CD4-positive, alpha-beta T cell (primary cell): Measurements from ENCODE around the gene ORM1. TPM values are rescaled to one million over a fixed set of nuclear protein-coding genes. Genes with fewer than 3 reads are reported as not detected.
A peak's percentile ranks its signal among the peaks of the same experiment; 100 is the strongest.

Source experiments
- ATAC-seq: fragments of 200-7000 bp; cut with Tn5 transposase; one replicate; pipeline ENCODE4 v1.10.0; 2022; ENCODE audit warnings: mild to moderate bottlenecking; ENCODE audit not compliant: poor library complexity
- CTCF ChIA-PET: fragments of 350-600 bp; sonication (Branson Sonifier 250); formaldehyde crosslinking; loops from one replicate; lab custom pipeline; 2021; ENCODE audit warnings: antibody characterized with exemption, inconsistent platforms; lab: Charles Lee
- POLR2A ChIA-PET: fragments of 350-600 bp; sonication (Branson Sonifier 250); formaldehyde crosslinking; loops from one replicate; lab custom pipeline; 2021; ENCODE audit warnings: antibody characterized with exemption, inconsistent platforms; lab: Charles Lee
- DNase-seq, 14 experiments: peaks; one replicate each; pipeline ENCODE4 v3.0.0-alpha.2; 2013 to 2020; ENCODE audit warnings: mixed read lengths in 2 of 14
- H3K27ac ChIP-seq, 2 donors: one replicate each; pipeline versions ENCODE4 v1.5.1 to v1.7.0; 2013; ENCODE audit warnings: low read length in 2 of 2, low read depth in 1 of 2, mild to moderate bottlenecking in 1 of 2
- H3K27me3 ChIP-seq, 2 experiments: 1 replicate in 1 of 2; 2 replicates in 1 of 2; pipeline versions ENCODE4 v1.6.1 to v1.7.0; 2013; ENCODE audit warnings: low read length in 2 of 2, control low read depth in 1 of 2, mild to moderate bottlenecking in 1 of 2, moderate library complexity in 1 of 2; ENCODE audit not compliant: insufficient read depth in 2 of 2, control insufficient read depth in 1 of 2
- H3K36me3 ChIP-seq: one replicate; pipeline ENCODE4 v1.6.1; 2013; ENCODE audit warnings: low read length, control low read depth; ENCODE audit not compliant: insufficient read depth
- H3K4me1 ChIP-seq: one replicate; pipeline ENCODE4 v1.6.1; 2013; ENCODE audit warnings: low read length, control low read depth; ENCODE audit not compliant: insufficient read depth
- H3K4me3 ChIP-seq: one replicate; pipeline ENCODE4 v1.5.1; 2013; ENCODE audit warnings: mild to moderate bottlenecking, low read length, moderate library complexity
- H3K9me3 ChIP-seq, 2 experiments: 1 replicate in 1 of 2; 2 replicates in 1 of 2; pipeline versions ENCODE4 v1.6.1 to v1.7.0; 2013; ENCODE audit warnings: low read length in 2 of 2, mild to moderate bottlenecking in 2 of 2, control low read depth in 1 of 2, moderate library complexity in 1 of 2; ENCODE audit not compliant: control insufficient read depth in 1 of 2, insufficient read depth in 1 of 2
- H3K27ac Mint-ChIP-seq: one replicate; pipeline ENCODE4 v1.8.0; 2020; ENCODE audit warnings: mixed read lengths
- H3K27me3 Mint-ChIP-seq: one replicate; pipeline ENCODE4 v1.8.0; 2021; ENCODE audit warnings: mixed read lengths
- H3K36me3 Mint-ChIP-seq: one replicate; pipeline ENCODE4 v1.8.0; 2021; ENCODE audit warnings: low read depth, mixed read lengths
- H3K4me1 Mint-ChIP-seq: one replicate; pipeline ENCODE4 v1.8.0; 2021; ENCODE audit warnings: low read depth, mixed read lengths
- H3K4me3 Mint-ChIP-seq: one replicate; pipeline ENCODE4 v1.8.0; 2020; ENCODE audit warnings: mild to moderate bottlenecking, mixed read lengths
- H3K9me3 Mint-ChIP-seq: one replicate; pipeline ENCODE4 v1.8.0; 2020; ENCODE audit warnings: mixed read lengths
- intact Hi-C, 2 experiments: fragments of 100-400 bp; cut with DNase I in 1 of 2; cut with micrococcal nuclease in 1 of 2; formaldehyde crosslinking; loops; one replicate each; pipeline versions ENCODE4 v1.15.1 to v1.9.0; 2023 to 2025; cut with DNase I, micrococcal nuclease
- total RNA-seq, 174 experiments: library from RNA in 2 of 174; stranded (reverse) in 2 of 174; gene quantifications; one replicate each; pipeline ENCODE4 v1.2.3 and lab custom pipeline; 2021 to 2026
- TF ChIP-seq, protein P1 (sequence below): fragments of 200-600 bp; IDR thresholded peaks from one replicate; pipeline ENCODE4 v1.8.0; 2022; ENCODE audit warnings: antibody characterized with exemption, mild to moderate bottlenecking

Gene ORM1
- total RNA-seq, 2 experiments from 2014 or later: not detected

DNA sequence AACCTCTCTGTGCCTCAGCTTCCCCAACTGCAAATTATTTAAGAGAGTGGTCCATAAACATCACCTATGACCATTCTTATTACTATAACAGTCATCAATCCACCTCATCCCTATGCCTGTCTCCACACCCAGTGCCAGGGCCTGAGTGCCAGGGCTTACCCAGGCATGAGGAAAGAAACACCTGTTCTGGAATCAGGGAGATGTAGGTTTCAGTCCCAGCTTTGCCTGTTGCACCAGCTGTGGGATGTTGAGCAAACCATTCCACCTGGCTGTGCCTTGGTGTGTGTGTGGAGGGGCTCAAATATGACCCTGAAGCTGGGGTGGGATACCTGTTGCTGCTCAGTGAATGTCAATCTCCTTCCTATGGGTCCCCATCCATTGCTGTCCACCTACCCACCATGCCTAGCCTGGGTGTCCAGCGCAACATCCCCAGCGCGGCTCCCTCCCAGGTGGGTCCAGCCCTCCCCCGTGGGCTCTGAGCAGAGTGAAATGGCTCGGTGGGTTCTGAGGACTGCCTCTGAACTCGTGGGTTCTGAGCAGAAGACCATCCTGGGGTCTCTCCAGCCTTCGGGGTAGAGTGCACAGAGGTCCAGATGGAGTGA lies 48.5 kb downstream of the ORM1 start:
- TF ChIP-seq, protein P1, sequence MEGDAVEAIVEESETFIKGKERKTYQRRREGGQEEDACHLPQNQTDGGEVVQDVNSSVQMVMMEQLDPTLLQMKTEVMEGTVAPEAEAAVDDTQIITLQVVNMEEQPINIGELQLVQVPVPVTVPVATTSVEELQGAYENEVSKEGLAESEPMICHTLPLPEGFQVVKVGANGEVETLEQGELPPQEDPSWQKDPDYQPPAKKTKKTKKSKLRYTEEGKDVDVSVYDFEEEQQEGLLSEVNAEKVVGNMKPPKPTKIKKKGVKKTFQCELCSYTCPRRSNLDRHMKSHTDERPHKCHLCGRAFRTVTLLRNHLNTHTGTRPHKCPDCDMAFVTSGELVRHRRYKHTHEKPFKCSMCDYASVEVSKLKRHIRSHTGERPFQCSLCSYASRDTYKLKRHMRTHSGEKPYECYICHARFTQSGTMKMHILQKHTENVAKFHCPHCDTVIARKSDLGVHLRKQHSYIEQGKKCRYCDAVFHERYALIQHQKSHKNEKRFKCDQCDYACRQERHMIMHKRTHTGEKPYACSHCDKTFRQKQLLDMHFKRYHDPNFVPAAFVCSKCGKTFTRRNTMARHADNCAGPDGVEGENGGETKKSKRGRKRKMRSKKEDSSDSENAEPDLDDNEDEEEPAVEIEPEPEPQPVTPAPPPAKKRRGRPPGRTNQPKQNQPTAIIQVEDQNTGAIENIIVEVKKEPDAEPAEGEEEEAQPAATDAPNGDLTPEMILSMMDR: no peak
- no peaks in the 10 kb centered on the region for H3K27me3 ChIP-seq
- peaks cover 86% of the 10 kb centered on the region for H3K36me3 Mint-ChIP-seq
- H3K27me3 Mint-ChIP-seq: no peaks in the 10 kb centered on the region
- H3K4me3 Mint-ChIP-seq: peak overlapping the region; percentile 85
- H3K36me3 ChIP-seq: peaks cover 83% of the 10 kb centered on the region
- peak overlapping the region; percentile 39 for H3K4me3 ChIP-seq
- H3K4me1 Mint-ChIP-seq: peaks cover 89% of the 10 kb centered on the region
- peaks cover 97% of the 10 kb centered on the region for H3K4me1 ChIP-seq
- H3K9me3 ChIP-seq: no peaks in the 10 kb centered on the region
- POLR2A ChIA-PET: interaction anchor here (0.8 to 13.0 kb wide), 10 partner anchors 8 to 221 kb away, joined by 3 to 477 read pairs (median 6); partner anchors contain the start of genes AKNA and ATP6V1G1
- ATAC-seq (no peak), DNase-seq (no peak)
- CTCF ChIA-PET: interaction anchor here (1.1 to 2.9 kb wide), 3 partner anchors 11 to 282 kb away, joined by 4 to 18 read pairs (median 4); no protein-coding TSS in a partner anchor
- H3K27ac ChIP-seq: peak overlapping the region; percentile 72 to 86
- H3K9me3 Mint-ChIP-seq: no peaks in the 10 kb centered on the region
- H3K27ac Mint-ChIP-seq: peak overlapping the region; percentile 81
- intact Hi-C loops: no loop called here

DNA sequence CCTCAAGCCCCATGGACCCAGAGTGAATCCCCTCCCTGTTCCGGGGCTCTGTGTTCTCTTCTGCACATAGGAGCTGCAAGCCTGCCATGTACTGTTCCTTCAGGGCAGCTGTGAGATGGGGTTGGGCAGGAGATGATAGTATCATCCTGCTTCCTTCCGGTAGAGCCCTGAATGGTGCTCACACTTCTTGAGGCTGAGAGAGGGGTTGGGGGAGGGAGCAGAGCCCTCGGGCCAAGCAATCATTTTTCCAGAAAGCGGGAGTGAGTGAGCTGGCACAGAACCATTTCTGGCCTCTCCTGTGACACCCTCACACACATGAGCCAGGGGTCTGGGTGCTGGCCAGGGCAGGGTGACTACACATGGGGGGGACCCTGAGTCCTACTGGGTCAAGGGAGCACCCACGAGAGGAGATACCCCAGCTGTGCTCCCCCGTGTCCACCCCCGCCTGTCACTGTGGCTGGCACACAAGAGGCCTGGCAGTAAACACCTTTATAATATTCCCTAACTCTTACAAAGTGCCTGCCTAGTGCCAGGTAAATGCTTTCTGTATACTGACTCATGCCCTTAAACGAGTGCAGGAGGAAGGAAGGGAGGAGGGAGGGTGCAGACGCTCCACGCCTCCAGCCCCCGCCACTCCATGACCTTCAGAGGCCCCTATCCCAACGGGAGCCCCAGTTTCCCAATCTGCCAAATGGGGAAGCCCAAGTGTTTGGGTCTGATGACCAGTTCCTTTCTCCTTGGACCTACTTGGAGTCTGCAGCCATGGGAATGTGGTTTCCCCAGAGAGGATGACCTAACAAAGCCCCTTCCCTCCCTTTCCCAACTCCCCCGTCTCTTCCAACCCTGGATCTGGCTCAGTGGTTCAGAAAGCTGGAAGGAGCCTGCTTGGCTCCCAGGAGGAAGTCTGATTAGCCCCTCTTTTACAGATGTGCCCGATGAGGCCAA lies 49.3 kb downstream of the ORM1 start:
- ChIA-PET CTCF (interaction anchor here (1.0 to 2.9 kb wide), 10 partner anchors 10 to 281 kb away, joined by 3 to 18 read pairs (median 5); partner anchors contain the start of gene AKNA), POLR2A (interaction anchor here (0.6 to 13.0 kb wide), 18 partner anchors 9 to 557 kb away, joined by 3 to 477 read pairs (median 6); partner anchors contain the start of genes AKNA and ATP6V1G1)
- TF ChIP-seq, protein P1: no peak
- Histone ChIP-seq H3K27ac (peak overlapping the region; percentile 72 to 86), H3K4me3 (peak overlapping the region; percentile 39), H3K27me3 (no peaks in the 10 kb centered on the region), H3K4me1 (peaks cover 98% of the 10 kb centered on the region), H3K9me3 (no peaks in the 10 kb centered on the region), H3K36me3 (peaks cover 86% of the 10 kb centered on the region)
- peaks cover 87% of the 10 kb centered on the region for H3K4me1 Mint-ChIP-seq
- H3K27ac Mint-ChIP-seq: peak overlapping the region; percentile 81
- H3K36me3 Mint-ChIP-seq: peaks cover 86% of the 10 kb centered on the region
- peak; percentile 45 for ATAC-seq
- H3K4me3 Mint-ChIP-seq: peak overlapping the region; percentile 85
- H3K9me3 Mint-ChIP-seq: no peaks in the 10 kb centered on the region
- intact Hi-C loops: loop anchor here in 1 of 2 experiments (2.0 kb wide), 1 partner anchor 23 kb away; no protein-coding TSS in a partner anchor
- no peaks in the 10 kb centered on the region for H3K27me3 Mint-ChIP-seq
- DNase-seq: peak in 10 of 14 experiments; percentile 26 to 84 (median 46)

DNA sequence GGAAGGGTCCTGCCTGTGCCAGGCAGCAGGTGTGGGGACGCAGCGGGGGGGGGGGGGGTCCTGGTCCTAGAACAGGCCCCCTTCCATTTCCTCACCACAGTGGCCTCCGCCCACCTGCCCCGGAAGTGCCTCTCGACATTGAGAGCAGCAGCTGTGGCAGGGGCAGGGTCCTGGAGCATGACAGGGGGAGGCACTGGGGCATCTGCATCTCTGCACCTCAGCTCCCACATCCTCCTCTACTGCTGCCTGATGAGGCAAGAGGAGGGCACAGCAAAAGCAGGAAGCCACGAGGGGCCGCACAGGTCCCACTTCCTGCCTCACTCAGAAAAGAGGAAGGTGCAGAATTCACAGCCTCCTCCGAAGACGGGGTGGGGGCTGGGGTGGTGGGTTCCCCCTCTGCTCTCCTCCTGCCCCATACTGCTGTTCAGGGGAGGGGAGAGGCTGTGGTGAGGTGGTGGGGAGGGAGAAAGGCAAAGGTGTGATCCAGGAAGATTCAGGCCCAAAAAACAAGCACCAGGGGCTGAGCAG lies 50.1 kb downstream of the ORM1 start:
- peaks cover 87% of the 10 kb centered on the region for H3K4me1 Mint-ChIP-seq
- Histone ChIP-seq H3K27me3 (no peaks in the 10 kb centered on the region), H3K36me3 (peaks cover 86% of the 10 kb centered on the region), H3K9me3 (no peaks in the 10 kb centered on the region), H3K4me1 (peaks cover 98% of the 10 kb centered on the region), H3K4me3 (peak overlapping the region; percentile 39), H3K27ac (peak overlapping the region; percentile 70 to 86)
- H3K4me3 Mint-ChIP-seq: peak overlapping the region; percentile 85
- ChIA-PET CTCF (interaction anchor here (1.0 to 2.9 kb wide), 9 partner anchors 9 to 281 kb away, joined by 3 to 18 read pairs (median 5); partner anchors contain the start of gene AKNA), POLR2A (interaction anchor here (0.6 to 13.0 kb wide), 13 partner anchors 9 to 556 kb away, joined by 3 to 477 read pairs (median 6); partner anchors contain the start of genes AKNA and ATP6V1G1)
- peak; percentile 64 to 97 (median 82) for DNase-seq
- intact Hi-C loops: loop anchor here (1.0 to 2.0 kb wide), 5 partner anchors 10 to 24 kb away; no protein-coding TSS in a partner anchor
- no peaks in the 10 kb centered on the region for H3K27me3 Mint-ChIP-seq
- TF ChIP-seq, protein P1: no peak
- ATAC-seq: peak; percentile 89
- no peaks in the 10 kb centered on the region for H3K9me3 Mint-ChIP-seq
- peaks cover 86% of the 10 kb centered on the region for H3K36me3 Mint-ChIP-seq
- H3K27ac Mint-ChIP-seq: peak overlapping the region; percentile 81
